GM23338 (cell line): ENCODE data around the gene SUCLG1. TPM values are rescaled to one million over a fixed set of nuclear protein-coding genes. Genes with fewer than 3 reads are reported as not detected.
"Not testable (repeated sequence)": the region's sequence is repeated elsewhere in the genome, so short reads cannot be mapped to it uniquely, and the experiment has no call there.

Source experiments
- ATAC-seq: fragments of 200-7000 bp; cut with Tn5 transposase; 3 replicates; pipeline ENCODE4 v1.9.1; 2020
- DNase-seq: peaks from one replicate; pipeline ENCODE4 v3.0.0-alpha.2; 2015; ENCODE audit warnings: low spot score
- H2AFZ ChIP-seq: fragments of 200-600 bp; sonication (generic); 2 replicates; pipeline ENCODE4 v1.8.0; 2016; ENCODE audit warnings: antibody characterized with exemption, mild to moderate bottlenecking, moderate library complexity
- H3F3A ChIP-seq: fragments of 200-600 bp; sonication (generic); replicated peaks from 2 replicates; pipeline ENCODE4 v1.8.0; 2017; ENCODE audit warnings: antibody characterized with exemption, mixed run types, low read depth
- H3K27ac ChIP-seq: fragments of 200-600 bp; sonication (generic); 2 replicates; pipeline ENCODE4 v1.6.1; 2016; ENCODE audit warnings: low read depth
- H3K27me3 ChIP-seq: fragments of 200-600 bp; sonication (generic); 2 replicates; pipeline ENCODE4 v1.8.0; 2016; ENCODE audit warnings: mild to moderate bottlenecking, mixed run types, moderate library complexity; ENCODE audit not compliant: insufficient read depth
- H3K36me3 ChIP-seq: fragments of 200-600 bp; sonication (generic); 2 replicates; pipeline ENCODE4 v1.8.0; 2016; ENCODE audit warnings: mild to moderate bottlenecking; ENCODE audit not compliant: insufficient read depth
- H3K4me1 ChIP-seq: fragments of 200-600 bp; sonication (generic); 2 replicates; pipeline ENCODE4 v1.8.0; 2016; ENCODE audit warnings: mild to moderate bottlenecking, moderate library complexity; ENCODE audit not compliant: insufficient read depth
- H3K4me2 ChIP-seq: fragments of 200-600 bp; sonication (generic); 2 replicates; pipeline ENCODE4 v1.7.1; 2017; ENCODE audit warnings: mixed run types
- H3K4me3 ChIP-seq: fragments of 200-600 bp; sonication (generic); 2 replicates; pipeline ENCODE4 v1.6.1; 2016; ENCODE audit warnings: mixed run types
- H3K79me2 ChIP-seq: fragments of 200-600 bp; sonication (generic); replicated peaks from 2 replicates; pipeline ENCODE4 v1.8.0; 2017; ENCODE audit warnings: mild to moderate bottlenecking; ENCODE audit not compliant: insufficient read depth
- H3K9me2 ChIP-seq: fragments of 200-600 bp; sonication (generic); 2 replicates; pipeline ENCODE4 v1.8.0; 2017; ENCODE audit not compliant: insufficient read depth
- H4K20me1 ChIP-seq: fragments of 200-600 bp; sonication (generic); replicated peaks from 2 replicates; pipeline ENCODE4 v1.8.0; 2017; ENCODE audit warnings: mild to moderate bottlenecking; ENCODE audit not compliant: insufficient read depth
- H3K27ac Mint-ChIP-seq: 2 replicates; pipeline ENCODE4 v1.8.0; 2020; ENCODE audit warnings: inconsistent platforms, mild to moderate bottlenecking, moderate library complexity, mixed read lengths
- H3K27me3 Mint-ChIP-seq: 3 replicates; pipeline ENCODE4 v1.8.0; 2022; ENCODE audit warnings: low read depth, mild to moderate bottlenecking, moderate library complexity, mixed read lengths, inconsistent platforms; ENCODE audit not compliant: insufficient read depth, poor library complexity
- H3K36me3 Mint-ChIP-seq: 3 replicates; pipeline ENCODE4 v1.8.0; 2021; ENCODE audit warnings: low read depth, mild to moderate bottlenecking, inconsistent platforms, moderate library complexity, mixed read lengths
- H3K4me1 Mint-ChIP-seq: 3 replicates; pipeline ENCODE4 v1.8.0; 2020; ENCODE audit warnings: mild to moderate bottlenecking, inconsistent platforms, mixed read lengths
- H3K4me3 Mint-ChIP-seq: 3 replicates; pipeline ENCODE4 v1.8.0; 2021; ENCODE audit warnings: moderate library complexity, mild to moderate bottlenecking, inconsistent platforms, mixed read lengths
- H3K9me3 Mint-ChIP-seq: 3 replicates; pipeline ENCODE4 v1.8.0; 2020; ENCODE audit warnings: moderate library complexity, mild to moderate bottlenecking, inconsistent platforms, mixed read lengths
- ZNF114 ChIP-seq: fragments of 250-450 bp; sonication (Bioruptor Pico); IDR thresholded peaks from 2 replicates; pipeline ENCODE4 v1.5.0; 2020; ENCODE audit warnings: mild to moderate bottlenecking, moderate library complexity
- ZNF331 ChIP-seq: fragments of 250-450 bp; sonication (Bioruptor Pico); IDR thresholded peaks from 2 replicates; pipeline ENCODE4 v1.5.0; 2020; ENCODE audit warnings: low read depth, mild to moderate bottlenecking, moderate library complexity
- ZNF462 ChIP-seq: fragments of 250-450 bp; sonication (Bioruptor Pico); IDR thresholded peaks from 2 replicates; pipeline ENCODE4 v1.5.0; 2020; ENCODE audit warnings: mild to moderate bottlenecking, moderate library complexity
- polyA plus RNA-seq: library from polyadenylated mRNA; unstranded; fragments of >200 nt; fragmentation: Nextera tagmentation; extraction: Ambion mirVana; gene quantifications from 2 replicates; pipeline ENCODE4 v1.2.1, GENCODE V29; 2016
- total RNA-seq: library from RNA; depleted of rRNA; stranded (reverse); fragments of >200 nt; shearing (Covaris generic); gene quantifications from 2 replicates; pipeline ENCODE4 v1.2.3, GENCODE V29; 2014

Gene SUCLG1
- total and polyA plus RNA-seq, 2 experiments from 2014 or later: 24.3 to 36.0 TPM

GRCh38 chr2:84409531-84409930, 49.5 kb downstream of the SUCLG1 start (continued):
- TF ChIP-seq ZNF462 (CRISPR knock-in tag) (no peak), ZNF114 (CRISPR knock-in tag) (no peak), ZNF331 (CRISPR knock-in tag) (no peak)

- H3K4me3 Mint-ChIP-seq, H3K27ac ChIP-seq, H3K4me3 ChIP-seq, H3K4me1 Mint-ChIP-seq, H3K9me2 ChIP-seq, H3K36me3 Mint-ChIP-seq, H3K4me1 ChIP-seq, H3K4me2 ChIP-seq, H3K36me3 ChIP-seq, H4K20me1 ChIP-seq, DNase-seq, H3F3A ChIP-seq, H3K27ac Mint-ChIP-seq, H3K27me3 ChIP-seq, H3K79me2 ChIP-seq, ATAC-seq, H3K9me3 Mint-ChIP-seq, H3K27me3 Mint-ChIP-seq, H2AFZ ChIP-seq: not testable (repeated sequence)
Observed at GRCh38 chr2:84402111-84402510, 57.0 kb downstream of the SUCLG1 start.

- not testable (repeated sequence) for H4K20me1 ChIP-seq, H3F3A ChIP-seq, H3K27me3 ChIP-seq, H3K79me2 ChIP-seq, H3K4me2 ChIP-seq, H3K4me1 ChIP-seq, H3K4me1 Mint-ChIP-seq, H3K9me2 ChIP-seq, H3K36me3 Mint-ChIP-seq, ATAC-seq, H3K4me3 Mint-ChIP-seq, H3K36me3 ChIP-seq, H3K27ac ChIP-seq, H3K9me3 Mint-ChIP-seq, H3K27me3 Mint-ChIP-seq, H2AFZ ChIP-seq, H3K27ac Mint-ChIP-seq, DNase-seq, H3K4me3 ChIP-seq
Observed at GRCh38 chr2:84399839-84400238, 59.2 kb downstream of the SUCLG1 start.
